ENCODE results near the gene RHD.
"Not testable (repeated sequence)": the region's sequence is repeated elsewhere in the genome, so short reads cannot be mapped to it uniquely, and the experiment has no call there.

RHD gene

GRCh38 chr1:25309486-25309885 is 37.2 kb downstream of the RHD start:
- DNase-seq: not testable (repeated sequence)

- not testable (repeated sequence) for DNase-seq
Measured at GRCh38 chr1:25312806-25313470, 40.6 kb downstream of the RHD start.

GRCh38 chr1:25320314-25320938 is 48.1 kb downstream of the RHD start:
- not testable (repeated sequence) for DNase-seq

- not testable (repeated sequence) for DNase-seq
Measured at GRCh38 chr1:25322127-25322526, 49.8 kb downstream of the RHD start.

- not testable (repeated sequence) for DNase-seq
Measured at GRCh38 chr1:25324407-25324806, 52.1 kb downstream of the RHD start.

GRCh38 chr1:25327864-25328790 is 55.8 kb downstream of the RHD start:
- not testable (repeated sequence) for DNase-seq

- not testable (repeated sequence) for DNase-seq
Measured at GRCh38 chr1:25328791-25329185, 56.5 kb downstream of the RHD start.

GRCh38 chr1:25329336-25329735 is 57.0 kb downstream of the RHD start:
- not testable (repeated sequence) for DNase-seq

- DNase-seq: not testable (repeated sequence)
Measured at GRCh38 chr1:25329950-25330349, 57.6 kb downstream of the RHD start.

GRCh38 chr1:25336922-25337354 is 64.6 kb downstream of the RHD start:
- peak; percentile 11 for DNase-seq

- DNase-seq: not testable (repeated sequence)
Measured at GRCh38 chr1:25337483-25338187, 65.3 kb downstream of the RHD start.

GRCh38 chr1:25338188-25338981 is 66.1 kb downstream of the RHD start, which contains the start of gene TMEM50A:
Gene TMEM50A (plus strand): TSS chr1:25338334. CDS start chr1:25340487, 2,153 bp downstream.
- DNase-seq: peak; percentile 87

- DNase-seq: no peak
Measured at GRCh38 chr1:25338986-25339385, 66.7 kb downstream of the RHD start.

GRCh38 chr1:25341746-25342145 is 69.4 kb downstream of the RHD start:
- DNase-seq: no peak

- no peak for DNase-seq
Measured at GRCh38 chr1:25342846-25343245, 70.5 kb downstream of the RHD start.

GRCh38 chr1:25343872-25344271 is 71.6 kb downstream of the RHD start:
- no peak for DNase-seq

- no peak for DNase-seq
Measured at GRCh38 chr1:25347556-25347955, 75.2 kb downstream of the RHD start.

- no peak for DNase-seq
Measured at GRCh38 chr1:25349606-25350005, 77.3 kb downstream of the RHD start.

GRCh38 chr1:25355841-25356395 is 83.6 kb downstream of the RHD start:
- DNase-seq: no peak

GRCh38 chr1:25356441-25356840 is 84.1 kb downstream of the RHD start:
- no peak for DNase-seq

- no peak for DNase-seq
Measured at GRCh38 chr1:25356848-25357247, 84.5 kb downstream of the RHD start.

Data from NCI-H2171 treated with DMSO at 0.1 percent for 48 hours (cell line).